HEK293T (cell line): ENCODE results near the gene INVS.
"Not testable (repeated sequence)": the region's sequence is repeated elsewhere in the genome, so short reads cannot be mapped to it uniquely, and the experiment has no call there.

ENCODE experiments used
- ARNT ChIP-seq: fragments of 450-650 bp; IDR thresholded peaks from 2 replicates; pipeline ENCODE4 v1.6.1; 2017; ENCODE audit warnings: mild to moderate bottlenecking
- SP1 ChIP-seq: fragments of 450-650 bp; IDR thresholded peaks from 2 replicates; pipeline ENCODE4 v1.6.1; 2017

DNA sequence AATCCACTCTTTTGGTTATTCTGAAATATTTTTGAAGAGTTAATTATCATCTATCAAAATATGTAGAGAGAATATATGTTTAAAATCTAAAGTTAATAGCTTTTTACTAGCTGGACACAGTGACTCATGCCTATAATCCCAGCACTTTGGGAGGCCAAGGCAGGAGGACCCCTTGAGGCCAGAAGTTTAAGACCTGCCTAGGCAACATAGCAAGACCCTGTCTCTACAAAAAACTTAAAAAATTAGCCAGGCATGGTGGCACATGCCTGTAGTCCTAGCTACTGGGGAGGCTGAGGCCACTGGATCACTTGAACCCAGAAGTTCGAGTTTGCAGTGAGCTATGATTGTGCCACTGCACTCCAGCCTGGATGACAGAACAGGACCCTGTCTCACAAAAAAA is 36.4 kb upstream of the INVS start:
- not testable (repeated sequence) for TF ChIP-seq ARNT, SP1
